Right cardiac atrium (tissue), 5 donors: ENCODE data around the gene NOB1. TPM values are rescaled to one million over a fixed set of nuclear protein-coding genes. Genes with fewer than 3 reads are reported as not detected.
"Not testable (repeated sequence)": the region's sequence is repeated elsewhere in the genome, so short reads cannot be mapped to it uniquely, and the experiment has no call there.

Source experiments
- ATAC-seq, 2 donors: fragments of 200-7000 bp; cut with Tn5 transposase; one replicate each; pipeline versions ENCODE4 v1.8.0 to v1.9.1; 2020; ENCODE audit warnings: moderate library complexity in 2 of 2, mild to moderate bottlenecking in 1 of 2
- DNase-seq, 3 donors: peaks; one replicate each; pipeline ENCODE4 v3.0.0-alpha.2; 2020
- H3K27ac ChIP-seq: one replicate; pipeline ENCODE4 v1.5.1; 2013; ENCODE audit warnings: mild to moderate bottlenecking, low read length, control low read depth, moderate library complexity
- H3K27me3 ChIP-seq: one replicate; pipeline ENCODE4 v1.6.1; 2013; ENCODE audit not compliant: control insufficient read depth, insufficient read depth
- H3K4me1 ChIP-seq: one replicate; pipeline ENCODE4 v1.6.1; 2013; ENCODE audit warnings: low read length; ENCODE audit not compliant: control insufficient read depth, insufficient read depth
- H3K4me3 ChIP-seq: one replicate; pipeline ENCODE4 v1.5.1; 2013; ENCODE audit warnings: low read length, control low read depth
- H3K9me3 ChIP-seq: one replicate; pipeline ENCODE4 v1.6.1; 2013; ENCODE audit warnings: low read length; ENCODE audit not compliant: control insufficient read depth
- WGBS: extraction: QIAGEN DNeasy Blood & Tissue Kit; methylation state at CpG from one replicate; pipeline ENCODE4 v1.1.7; 2013; 5-methylcytosine and 5-hydroxymethylcytosine counted together
- intact Hi-C, 4 donors: fragments of 100-400 bp; cut with DNase I; formaldehyde crosslinking; loops; one replicate each; pipeline versions ENCODE4 v1.11.0 to v1.14.0; 2022 to 2023
- long read RNA-seq, 4 donors: library from polyadenylated mRNA; unstranded; transcript quantifications; one replicate each; pipeline ENCODE4 v2.0.0, GENCODE V29; 2020 to 2021
- polyA plus RNA-seq: library from polyadenylated mRNA; stranded (reverse); fragments of 200-250 nt; gene quantifications from one replicate; pipeline ENCODE4 v1.2.3, GENCODE V29; 2013
- total RNA-seq, 4 donors: library from RNA; stranded (reverse); fragmentation: NEBNext Ultra II Directional; extraction: Animal tissue kit (Norgen Biotek cat#: 25700); gene quantifications; one replicate each; pipeline ENCODE4 v1.2.1, GENCODE V29; 2021
- donor health status: healthy with polysubstance abuse.
- donor health status: DM: no; HTN: yes; CAD: no.
- donor health status: DM: no; HTN: no; CAD: no.
- donor health status: DM: no; HTN: yes; CAD: no; lungs with severe emphysema.
- donor health status: DM: yes; HTN: yes; CAD: no.

NOB1 gene
- total RNA-seq (10 to 100 TPM; 18.2 to 23.7 (median 20.9) TPM), polyA plus RNA-seq (14.9 TPM)
- long read RNA-seq, donor 1, transcript NOB1-201 (9 exons, 1,734 nt): major isoform, 20 of 25 reads
- long read RNA-seq, donor 1, partial matches to known transcripts: 1 of 25 reads
- long read RNA-seq, donor 1, other reads (novel, unspliced or antisense): 4 of 25 reads
- long read RNA-seq, donor 2, transcript NOB1-201 (9 exons, 1,734 nt): major isoform, 7 of 9 reads
- long read RNA-seq, donor 2, partial matches to known transcripts: 1 of 9 reads
- long read RNA-seq, donor 2, other reads (novel, unspliced or antisense): 1 of 9 reads
- long read RNA-seq, donor 3, transcript NOB1-201 (9 exons, 1,734 nt): major isoform, 55 of 71 reads
- long read RNA-seq, donor 3, partial matches to known transcripts: 6 of 71 reads
- long read RNA-seq, donor 3, other reads (novel, unspliced or antisense): 10 of 71 reads
- long read RNA-seq, donor 4, transcript NOB1-201 (9 exons, 1,734 nt): major isoform, 18 of 19 reads
- long read RNA-seq, donor 4, partial matches to known transcripts: 1 of 19 reads
- long read RNA-seq, donor 4, other reads (novel, unspliced or antisense): 0 of 19 reads

DNA sequence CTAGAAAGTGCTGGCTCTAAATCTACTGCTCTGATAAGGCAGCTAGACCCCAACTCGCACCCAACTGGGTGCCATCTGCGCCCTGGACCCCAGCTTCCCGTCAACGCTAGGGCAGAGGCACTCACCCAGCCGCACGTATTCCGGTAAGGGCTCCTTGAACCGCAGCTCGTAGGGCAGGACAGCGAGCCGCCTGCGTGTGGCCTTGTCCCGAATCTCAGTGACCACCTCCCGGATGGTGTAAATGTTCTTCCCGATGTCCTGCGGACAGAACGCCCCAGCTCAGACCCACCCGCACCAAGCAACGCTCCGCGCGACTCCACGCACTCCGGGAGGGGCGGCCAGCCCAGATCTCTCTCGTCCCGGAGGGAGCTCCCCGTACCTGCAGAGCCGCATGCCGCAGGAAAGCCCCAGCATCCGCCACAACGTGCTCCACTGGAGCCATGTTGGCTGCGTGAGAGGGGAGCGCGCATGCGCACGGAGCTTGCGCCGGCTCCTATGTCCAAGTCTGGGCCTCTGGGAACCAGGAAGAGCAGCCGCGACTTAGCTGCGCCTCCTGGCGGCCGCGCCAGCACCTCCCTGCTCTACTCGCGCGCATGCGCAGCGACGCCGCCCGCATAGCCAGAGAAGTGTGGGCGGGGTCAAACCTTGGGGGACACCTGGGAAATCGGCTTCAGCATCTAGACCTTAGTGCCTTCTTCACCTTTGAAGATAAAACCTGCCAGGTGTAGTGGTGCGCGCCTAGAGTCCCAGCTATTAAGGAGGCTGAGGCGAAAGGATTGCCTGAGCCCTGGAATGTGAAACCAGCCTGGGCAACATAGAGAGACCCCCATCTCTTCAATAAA is at the start of gene NOB1:
NOB1 (minus strand) TSS at position 458 of the 842 bp plus-strand sequence; CDS start at position 442, 16 bp downstream.
- Histone ChIP-seq H3K27ac (peak within 1 kb of the TSS; percentile 53), H3K9me3 (no peaks in the 10 kb centered on the region), H3K4me3 (peak within 1 kb of the TSS; percentile 78), H3K27me3 (no peaks in the 10 kb centered on the region), H3K4me1 (no peaks in the 10 kb centered on the region)
- intact Hi-C loops: loop anchor here (2.0 to 10.0 kb wide), 4 partner anchors 42 to 360 kb away; no protein-coding TSS in a partner anchor
- peak; percentile 98 for ATAC-seq
- under 1% methylated on average over 58 of the region's 58 CpGs for WGBS
- DNase-seq: peak; percentile 97 to 99 (median 99)

- Histone ChIP-seq H3K27me3 (no peaks in the 10 kb centered on the region), H3K27ac (no peak overlapping the region), H3K4me1 (no peaks in the 10 kb centered on the region), H3K4me3 (no peak overlapping the region), H3K9me3 (no peaks in the 10 kb centered on the region)
- 52% methylated on average over 1 of the region's 1 CpG for WGBS
- intact Hi-C loops: no loop called here
- DNase-seq (no peak), ATAC-seq (no peak)
These were observed 49.6 kb upstream of the NOB1 start for GRCh38 chr16:69804297-69804696.

DNA sequence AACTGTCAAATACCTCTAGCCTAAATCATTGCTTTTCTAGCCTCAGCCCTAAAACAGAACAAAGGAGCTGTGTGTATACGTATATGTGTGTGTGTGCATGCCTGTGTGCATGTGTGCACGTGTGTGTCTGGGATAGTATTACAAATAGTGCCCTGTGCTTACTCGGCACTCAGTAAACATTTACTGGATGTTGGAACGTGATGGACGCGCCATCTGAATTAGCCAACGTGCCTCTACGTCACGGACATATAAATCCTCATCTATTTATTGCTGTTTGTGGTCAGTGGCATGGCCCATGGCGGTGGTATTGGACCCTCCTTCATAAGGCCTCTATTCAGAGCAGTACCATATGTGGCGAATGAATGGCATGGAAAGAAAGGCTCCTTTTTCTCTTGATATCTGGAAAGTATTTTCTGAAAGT is 44.9 kb upstream of the NOB1 start:
- H3K9me3 ChIP-seq: no peaks in the 10 kb centered on the region
- DNase-seq (no peak), ATAC-seq (no peak)
- H3K27me3 ChIP-seq: no peaks in the 10 kb centered on the region
- H3K4me3 ChIP-seq: no peak overlapping the region
- 83% methylated on average over 11 of the region's 11 CpGs for WGBS
- intact Hi-C loops: loop anchor here in 2 of 4 donors (5.0 to 10.0 kb wide), 3 partner anchors 58 to 133 kb away; no protein-coding TSS in a partner anchor
- no peak overlapping the region for H3K27ac ChIP-seq
- H3K4me1 ChIP-seq: no peaks in the 10 kb centered on the region

DNA sequence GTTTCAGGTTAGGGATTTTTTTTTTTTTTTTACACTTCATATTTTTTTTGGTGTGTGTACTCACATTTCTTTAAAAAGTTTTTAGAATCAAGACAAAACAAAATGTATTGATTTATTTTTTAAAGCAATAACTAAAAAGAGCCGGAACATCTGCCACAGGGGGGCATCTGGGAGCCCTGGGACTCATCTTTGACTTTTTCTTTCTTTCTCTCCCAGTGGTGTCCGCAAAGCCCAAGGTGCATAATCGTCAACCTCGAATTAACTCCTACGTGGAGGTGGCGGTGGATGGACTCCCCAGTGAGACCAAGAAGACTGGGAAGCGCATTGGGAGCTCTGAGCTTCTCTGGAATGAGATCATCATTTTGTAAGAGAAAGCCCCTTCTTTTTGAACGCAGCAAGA is 43.7 kb upstream of the NOB1 start:
- no peaks in the 10 kb centered on the region for H3K4me1 ChIP-seq
- no peaks in the 10 kb centered on the region for H3K27me3 ChIP-seq
- intact Hi-C loops: loop anchor here in 2 of 4 donors (5.0 to 10.0 kb wide), 3 partner anchors 59 to 134 kb away; no protein-coding TSS in a partner anchor
- WGBS: 54% methylated on average over 8 of the region's 8 CpGs
- H3K9me3 ChIP-seq: no peaks in the 10 kb centered on the region
- H3K27ac ChIP-seq: no peak overlapping the region
- no peak for ATAC-seq
- no peak overlapping the region for H3K4me3 ChIP-seq
- no peak for DNase-seq

GRCh38 chr16:69796285-69797118 is 41.8 kb upstream of the NOB1 start:
- Histone ChIP-seq H3K27me3 (no peaks in the 10 kb centered on the region), H3K4me1 (no peaks in the 10 kb centered on the region), H3K9me3 (no peaks in the 10 kb centered on the region), H3K27ac (no peak overlapping the region), H3K4me3 (no peak overlapping the region)
- ATAC-seq (peak; percentile 82 to 83), DNase-seq (no peak)
- intact Hi-C loops: loop anchor here (2.0 to 10.0 kb wide), 5 partner anchors 61 to 136 kb away; no protein-coding TSS in a partner anchor
- 40% methylated on average over 19 of the region's 19 CpGs for WGBS

DNA sequence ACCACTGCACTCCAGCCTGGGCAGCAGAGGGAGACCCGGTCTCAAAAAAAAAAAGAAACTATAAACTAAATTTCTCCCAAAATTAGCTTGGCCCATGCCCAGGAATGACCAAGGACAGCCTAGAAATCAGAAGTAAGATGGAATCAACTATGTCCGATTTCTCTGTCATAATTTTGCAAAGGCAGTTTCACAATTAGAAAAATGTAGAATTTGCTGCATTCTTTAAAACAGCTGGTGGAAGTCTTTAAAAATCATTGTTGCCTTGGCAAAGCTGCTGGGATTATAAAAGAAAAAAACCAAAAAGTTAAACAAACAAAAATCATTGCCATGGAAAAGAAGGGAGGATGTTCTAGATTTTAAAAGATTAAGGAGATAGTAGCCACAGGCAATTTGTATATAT is 39.8 kb upstream of the NOB1 start:
- H3K4me3 ChIP-seq: no peak overlapping the region
- no peak overlapping the region for H3K27ac ChIP-seq
- ATAC-seq: no peak
- DNase-seq: no peak
- 75% methylated on average over 2 of the region's 2 CpGs for WGBS
- no peaks in the 10 kb centered on the region for H3K9me3 ChIP-seq
- no peaks in the 10 kb centered on the region for H3K4me1 ChIP-seq
- H3K27me3 ChIP-seq: no peaks in the 10 kb centered on the region
- intact Hi-C loops: loop anchor here in 1 of 4 donors (10.0 kb wide), 1 partner anchor 70 kb away; no protein-coding TSS in a partner anchor

DNA sequence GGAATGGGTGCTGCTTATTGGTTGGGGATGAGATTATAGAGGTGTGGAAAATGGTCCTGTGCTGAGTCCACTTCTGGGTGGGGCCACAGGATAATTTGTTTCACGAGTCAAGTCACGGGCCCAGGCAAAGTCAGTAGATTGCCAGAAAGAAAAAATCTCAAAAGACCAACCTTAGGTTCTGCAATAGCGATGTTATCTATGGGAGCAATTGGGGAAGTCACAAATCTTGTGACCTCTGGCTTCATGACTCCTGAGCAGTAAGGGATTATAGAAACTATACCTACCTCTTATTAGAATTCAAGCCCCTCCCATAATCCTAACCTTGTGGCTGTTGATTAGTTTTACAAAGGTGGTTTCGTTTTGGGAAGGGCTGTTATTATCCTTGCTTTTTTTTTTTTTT is 38.8 kb upstream of the NOB1 start:
- WGBS: 93% methylated on average over 4 of the region's 4 CpGs
- no peaks in the 10 kb centered on the region for H3K4me1 ChIP-seq
- H3K27me3 ChIP-seq: no peaks in the 10 kb centered on the region
- intact Hi-C loops: loop anchor here in 1 of 4 donors (10.0 kb wide), 1 partner anchor 71 kb away; no protein-coding TSS in a partner anchor
- DNase-seq (no peak), ATAC-seq (no peak)
- no peak overlapping the region for H3K4me3 ChIP-seq
- H3K9me3 ChIP-seq: no peaks in the 10 kb centered on the region
- no peak overlapping the region for H3K27ac ChIP-seq

GRCh38 chr16:69791391-69791847 is 36.7 kb upstream of the NOB1 start:
- 96% methylated on average over 6 of the region's 6 CpGs for WGBS
- intact Hi-C loops: loop anchor here in 1 of 4 donors (10.0 kb wide), 1 partner anchor 73 kb away; no protein-coding TSS in a partner anchor
- not testable (repeated sequence) for H3K4me3 ChIP-seq, H3K4me1 ChIP-seq, H3K27me3 ChIP-seq, DNase-seq, H3K27ac ChIP-seq, H3K9me3 ChIP-seq, ATAC-seq

DNA sequence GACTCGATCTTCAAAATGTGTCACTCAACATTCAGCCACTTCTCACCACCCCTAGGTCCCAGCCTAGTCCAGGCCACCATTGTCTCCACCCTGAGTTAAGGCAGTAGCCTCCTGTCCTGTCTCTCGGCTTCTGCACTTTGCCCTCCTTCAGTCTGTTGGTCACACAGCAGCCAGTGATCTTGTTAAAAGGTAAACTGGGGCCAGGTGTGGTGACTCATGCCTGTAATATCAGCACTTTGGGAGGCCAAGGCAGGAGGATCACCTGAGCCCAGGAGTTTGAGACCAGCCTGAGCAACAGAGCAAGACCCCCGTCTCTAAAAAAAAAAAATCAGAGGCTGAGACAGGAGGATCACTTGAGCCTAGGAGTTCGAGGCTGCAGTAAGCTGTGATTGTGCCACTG is 33.2 kb upstream of the NOB1 start:
- H3K4me1 ChIP-seq: no peaks in the 10 kb centered on the region
- 97% methylated on average over 4 of the region's 4 CpGs for WGBS
- no peaks in the 10 kb centered on the region for H3K9me3 ChIP-seq

DNA sequence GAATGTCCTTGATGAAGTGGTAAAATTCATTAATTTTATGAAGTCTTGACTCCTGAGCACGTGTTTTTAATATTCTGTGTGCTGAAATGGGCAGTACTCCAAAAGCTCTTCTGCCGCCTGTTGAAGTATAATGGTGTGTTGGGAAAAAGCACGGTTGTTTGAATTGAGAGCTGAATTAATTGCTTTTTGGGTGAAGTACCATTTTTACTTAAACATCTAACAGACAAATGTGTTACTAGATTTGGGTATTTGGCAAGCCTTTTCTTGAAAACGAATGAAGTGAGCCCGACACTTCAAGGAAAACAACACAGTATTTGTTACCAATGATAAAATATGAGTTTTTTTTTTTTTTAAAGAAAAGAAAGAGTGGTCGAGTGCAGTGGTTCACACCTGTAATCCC is 29.9 kb upstream of the NOB1 start:
- Histone ChIP-seq H3K4me1 (no peaks in the 10 kb centered on the region), H3K9me3 (no peaks in the 10 kb centered on the region), H3K27ac (no peak overlapping the region), H3K4me3 (no peak overlapping the region), H3K27me3 (no peaks in the 10 kb centered on the region)
- DNase-seq (no peak), ATAC-seq (no peak)
- WGBS: 84% methylated on average over 6 of the region's 6 CpGs
- intact Hi-C loops: no loop called here

More for the DNA sequence above, 33.2 kb upstream of the NOB1 start:
- no peak overlapping the region for H3K27ac ChIP-seq
- intact Hi-C loops: no loop called here
- H3K27me3 ChIP-seq: no peaks in the 10 kb centered on the region
- DNase-seq: no peak
- ATAC-seq: no peak
- H3K4me3 ChIP-seq: no peak overlapping the region
